RKO (cell line): ENCODE measurements around the gene SMIM17.
"Not testable (repeated sequence)": the region's sequence is repeated elsewhere in the genome, so short reads cannot be mapped to it uniquely, and the experiment has no call there.

Source experiments
- DNase-seq: peaks from one replicate; pipeline ENCODE4 v3.0.0-alpha.2; 2016; ENCODE audit warnings: low spot score

The SMIM17 gene

GRCh38 chr19:56660381-56661107, 17.6 kb downstream of the SMIM17 start:
- DNase-seq: no peak

- no peak for DNase-seq
Observed at GRCh38 chr19:56661248-56661647, 18.3 kb downstream of the SMIM17 start.

- DNase-seq: no peak
Observed at GRCh38 chr19:56663931-56664500, 21.1 kb downstream of the SMIM17 start.

GRCh38 chr19:56664511-56664910, 21.6 kb downstream of the SMIM17 start:
- DNase-seq: no peak

- DNase-seq: no peak
Observed at GRCh38 chr19:56667311-56667870, 24.4 kb downstream of the SMIM17 start.

GRCh38 chr19:56668676-56669075, 25.7 kb downstream of the SMIM17 start:
- DNase-seq: no peak

- DNase-seq: no peak
Observed at GRCh38 chr19:56670401-56670960, 27.5 kb downstream of the SMIM17 start.

- DNase-seq: no peak
Observed at GRCh38 chr19:56670961-56671612, 28.1 kb downstream of the SMIM17 start.

- no peak for DNase-seq
Observed at GRCh38 chr19:56671613-56671994, 28.6 kb downstream of the SMIM17 start, which contains the start of gene ZNF835. Gene ZNF835 (minus strand): TSS chr19:56671757. CDS start chr19:56665198, 6,559 bp downstream.

- DNase-seq: not testable (repeated sequence)
Observed at GRCh38 chr19:56672610-56673009, 29.7 kb downstream of the SMIM17 start.

GRCh38 chr19:56678205-56678604, 35.2 kb downstream of the SMIM17 start:
- no peak for DNase-seq

- DNase-seq: no peak
Observed at GRCh38 chr19:56681702-56682101, 38.7 kb downstream of the SMIM17 start.

GRCh38 chr19:56683116-56683515, 40.2 kb downstream of the SMIM17 start:
- no peak for DNase-seq

- peak; percentile 24 for DNase-seq
Observed at GRCh38 chr19:56687031-56687430, 44.1 kb downstream of the SMIM17 start.

- no peak for DNase-seq
Observed at GRCh38 chr19:56689198-56689597, 46.2 kb downstream of the SMIM17 start.

GRCh38 chr19:56690670-56691069, 47.7 kb downstream of the SMIM17 start:
- no peak for DNase-seq

GRCh38 chr19:56692206-56692895, 49.4 kb downstream of the SMIM17 start:
- peak; percentile 28 for DNase-seq

GRCh38 chr19:56699552-56699951, 56.6 kb downstream of the SMIM17 start:
- no peak for DNase-seq

- DNase-seq: no peak
Observed at GRCh38 chr19:56701895-56702294, 58.9 kb downstream of the SMIM17 start.

GRCh38 chr19:56705939-56706338, 63.0 kb downstream of the SMIM17 start:
- no peak for DNase-seq
